ENCODE results near the gene PRM2.

DNA sequence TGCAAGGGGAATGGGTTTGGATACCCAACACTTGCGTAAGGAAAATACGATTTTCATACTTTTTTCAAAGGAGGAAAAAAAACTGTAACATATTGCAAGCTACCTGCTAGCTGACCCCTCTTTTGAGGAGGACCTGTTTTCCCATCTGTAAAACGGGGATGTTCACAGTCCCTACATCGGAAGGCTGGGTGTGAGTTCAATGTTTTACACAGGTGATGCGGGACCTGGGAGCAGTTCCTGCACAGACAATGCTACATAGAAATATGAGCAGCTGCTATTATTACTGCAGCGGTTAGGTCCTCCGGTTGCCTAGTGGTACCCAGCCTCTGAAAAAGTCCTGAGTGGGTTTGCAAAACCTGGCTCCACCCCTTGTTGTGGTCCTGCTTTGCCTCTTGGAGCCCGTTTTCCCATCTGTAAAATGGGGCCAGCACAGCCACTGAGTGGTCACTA is 23.8 kb downstream of the PRM2 start:
- TF ChIP-seq EZH2phosphoT487 (IDR thresholded peaks at IDR 0.05; ENCODE audit: insufficient read depth, low read depth) (no peak), EZH2 (IDR thresholded peaks at IDR 0.05; ENCODE audit: insufficient read depth, poor library complexity, severe bottlenecking) (no peak)

All from GM23248 (cell line).